Stimulated activated CD4-positive, alpha-beta T cell treated with anti-CD3 and anti-CD28 coated beads, Interleukin-15, amount 100 ng/mL, for 48 hours (primary cell): ENCODE measurements around the gene AVEN.
"Not testable (repeated sequence)": the region's sequence is repeated elsewhere in the genome, so short reads cannot be mapped to it uniquely, and the experiment has no call there.

Experiments used
- DNase-seq, 2 donors: peaks; one replicate each; pipeline ENCODE4 v3.0.0-alpha.2; 2020; ENCODE audit warnings: low read depth in 2 of 2

Gene AVEN, protein sequence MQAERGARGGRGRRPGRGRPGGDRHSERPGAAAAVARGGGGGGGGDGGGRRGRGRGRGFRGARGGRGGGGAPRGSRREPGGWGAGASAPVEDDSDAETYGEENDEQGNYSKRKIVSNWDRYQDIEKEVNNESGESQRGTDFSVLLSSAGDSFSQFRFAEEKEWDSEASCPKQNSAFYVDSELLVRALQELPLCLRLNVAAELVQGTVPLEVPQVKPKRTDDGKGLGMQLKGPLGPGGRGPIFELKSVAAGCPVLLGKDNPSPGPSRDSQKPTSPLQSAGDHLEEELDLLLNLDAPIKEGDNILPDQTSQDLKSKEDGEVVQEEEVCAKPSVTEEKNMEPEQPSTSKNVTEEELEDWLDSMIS

DNA sequence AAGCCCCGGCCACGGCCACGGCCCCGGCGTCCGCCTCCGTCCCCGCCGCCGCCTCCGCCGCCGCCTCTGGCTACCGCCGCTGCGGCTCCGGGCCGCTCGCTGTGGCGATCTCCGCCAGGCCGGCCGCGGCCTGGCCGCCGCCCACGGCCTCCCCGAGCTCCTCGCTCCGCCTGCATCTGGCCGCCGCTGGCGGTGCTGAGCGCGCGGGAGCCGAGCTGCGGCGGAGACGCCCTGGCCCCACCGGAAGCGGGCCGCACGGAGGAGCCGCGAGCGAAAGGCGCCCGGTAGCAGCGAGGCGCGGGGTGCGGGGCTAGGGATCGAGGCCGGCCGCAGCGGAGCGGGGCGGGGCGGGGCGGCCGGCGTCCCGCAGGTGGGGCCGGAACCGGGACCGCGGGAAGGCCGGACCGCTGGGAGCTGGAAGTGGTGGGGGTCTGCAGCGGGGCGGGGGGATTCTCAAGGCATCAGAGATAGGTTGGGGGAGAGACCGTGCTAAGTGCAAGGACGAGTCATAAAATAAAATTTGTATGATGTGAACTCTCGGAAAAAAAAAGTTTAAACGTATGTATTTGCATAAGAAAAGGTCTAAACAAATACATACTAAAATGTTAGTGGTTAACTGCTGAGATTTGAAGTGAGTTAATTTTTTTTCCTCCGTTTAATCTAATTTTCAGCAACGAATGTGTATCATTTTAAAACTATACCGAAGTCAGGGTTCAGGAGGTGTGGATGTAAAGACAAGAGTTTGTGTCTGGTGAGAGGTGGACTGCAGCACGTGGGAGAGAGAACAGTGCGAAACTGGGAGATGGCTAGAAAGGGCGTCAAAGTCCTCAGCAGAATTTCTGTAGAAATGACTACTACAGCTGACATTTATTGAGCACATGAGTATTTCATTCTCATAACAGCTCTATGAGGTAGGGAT, at the start of gene AVEN:
Gene AVEN, minus strand, starts transcription at position 334 of the 919 bp plus-strand sequence. Its CDS starts 158 bp downstream, at position 176.
- peak; percentile 52 to 60 for DNase-seq

DNA sequence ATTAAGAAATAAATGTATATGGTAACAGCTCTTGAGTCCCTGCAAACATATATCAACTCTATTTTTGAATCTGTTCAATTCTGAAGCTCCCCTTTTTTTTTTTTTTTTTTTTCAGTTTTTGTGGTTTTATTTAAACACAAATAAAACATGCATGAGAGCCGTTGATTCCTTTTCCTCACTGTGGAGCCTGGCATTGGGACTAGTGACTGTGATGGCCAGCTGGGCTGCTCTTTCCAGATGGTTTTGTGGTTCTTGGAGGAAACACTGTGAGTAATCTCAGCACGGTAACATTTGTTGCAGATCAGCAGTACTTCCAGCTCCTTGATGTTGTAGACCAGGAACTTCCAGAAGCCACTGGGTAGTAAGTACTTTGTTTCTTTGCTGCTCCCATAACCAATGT, 46.7 kb upstream of the AVEN start:
- DNase-seq = no peak

DNA sequence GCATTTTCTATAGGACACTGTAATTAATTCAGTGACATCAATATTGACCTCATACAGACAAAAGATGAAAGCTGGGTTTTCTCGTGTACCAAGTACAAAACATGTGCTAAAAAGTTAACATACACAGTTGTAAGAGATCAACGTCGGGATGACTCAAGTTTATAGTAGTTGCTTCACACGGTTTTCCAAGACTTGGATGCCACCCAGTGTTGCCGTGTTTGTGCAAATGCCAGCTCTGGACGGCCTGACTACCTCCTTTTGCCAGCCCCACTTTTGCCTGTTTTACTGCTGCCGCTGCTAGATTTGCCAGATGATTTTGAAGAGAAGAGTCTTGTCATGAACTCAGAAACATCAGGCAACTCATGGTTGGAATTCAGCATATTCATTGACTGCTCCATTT, 45.1 kb upstream of the AVEN start:
- no peak for DNase-seq

DNA sequence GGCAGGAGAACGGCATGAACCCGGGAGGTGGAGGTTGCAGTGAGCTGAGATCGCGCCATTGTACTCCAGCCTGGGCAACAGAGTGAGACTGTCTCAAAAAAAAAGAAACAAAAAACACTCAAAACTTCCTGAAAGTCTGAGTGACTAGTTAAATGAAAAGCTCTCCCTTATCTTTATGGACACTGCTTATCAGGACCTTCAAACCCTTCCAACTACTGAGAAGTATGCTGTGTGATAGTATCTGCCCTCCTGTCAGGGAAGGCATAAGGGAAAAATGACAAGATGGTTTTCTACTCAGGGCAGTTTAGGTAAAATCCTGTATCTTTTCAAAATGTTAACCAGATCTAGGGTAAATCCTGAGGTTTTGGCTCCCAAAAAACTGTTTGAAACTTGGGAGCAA, 40.9 kb upstream of the AVEN start:
- no peak for DNase-seq

DNA sequence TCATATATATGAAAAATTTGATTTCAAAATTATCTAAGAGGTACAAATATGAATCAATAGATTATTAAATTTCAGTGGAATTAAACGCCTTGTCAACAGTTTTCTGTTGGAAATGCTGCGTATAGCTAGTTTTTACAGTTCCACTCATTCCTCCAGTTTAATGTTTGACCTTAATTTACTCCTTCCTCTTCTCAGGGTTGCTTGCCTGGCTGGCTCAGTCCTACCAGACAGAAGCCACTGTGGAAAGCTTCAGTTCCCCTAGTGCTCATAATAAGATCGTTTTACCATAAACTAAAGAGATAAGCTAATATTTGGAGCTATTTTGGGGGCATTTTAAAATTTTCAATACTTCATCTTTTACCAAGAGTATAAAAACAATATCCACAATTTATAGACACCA, 39.9 kb upstream of the AVEN start:
- DNase-seq = no peak

DNA sequence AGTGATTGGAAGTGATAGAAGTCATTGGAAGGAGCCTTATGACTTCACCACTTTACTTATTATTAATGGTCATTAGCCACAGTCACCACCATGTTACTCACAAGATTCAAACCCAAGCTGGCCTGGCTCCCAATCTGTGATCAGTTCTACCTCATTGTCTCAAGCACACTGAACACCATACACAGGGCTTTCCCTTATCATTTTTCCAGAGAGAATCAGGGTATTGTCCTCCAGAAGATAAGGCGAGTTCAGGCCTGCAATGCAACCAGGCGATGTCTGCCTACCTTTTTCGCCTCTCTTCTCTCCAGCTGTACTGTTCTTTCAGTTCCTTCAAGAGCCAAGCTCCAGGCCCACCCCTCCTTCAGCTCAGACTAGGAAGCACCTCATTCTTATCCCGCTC, 37.8 kb upstream of the AVEN start:
- DNase-seq = no peak

DNA sequence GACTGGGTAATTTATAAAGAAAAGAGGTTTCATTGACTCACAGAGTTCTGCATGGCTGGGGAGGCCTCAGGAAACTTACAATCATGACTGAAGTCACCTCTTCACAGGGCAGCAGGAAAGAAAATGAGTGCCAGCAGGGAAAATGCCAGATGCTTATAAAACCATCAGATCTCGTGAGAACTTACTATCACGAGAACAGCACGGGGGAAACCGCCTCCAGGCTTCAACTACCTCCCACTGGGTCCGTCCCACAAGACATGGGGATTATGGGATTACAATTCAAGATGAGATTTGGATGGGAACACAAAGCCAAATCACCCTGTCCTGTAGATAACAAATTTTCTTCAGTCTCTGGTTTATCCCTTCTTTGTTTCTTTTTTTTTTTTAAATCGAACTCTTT, 31.0 kb upstream of the AVEN start:
- DNase-seq = no peak

DNA sequence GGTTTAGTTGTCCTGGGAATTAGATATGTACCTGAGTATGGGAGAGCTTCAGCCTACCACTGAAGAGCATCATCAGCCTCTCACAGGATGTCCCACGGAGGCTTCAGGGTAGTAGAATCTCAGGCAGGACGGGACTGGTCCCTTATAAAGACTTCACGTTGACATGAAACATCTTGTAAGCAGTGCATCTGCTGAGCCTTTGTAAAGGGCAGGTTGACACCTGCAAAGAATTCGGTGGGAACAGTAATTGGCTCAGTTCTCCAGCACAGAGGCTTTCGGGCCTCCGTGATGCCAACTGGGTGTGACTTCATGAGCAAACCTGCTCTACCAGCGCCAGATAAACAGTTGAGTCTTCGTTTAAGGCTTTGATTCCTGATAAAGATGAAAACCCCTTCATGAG, 26.9 kb upstream of the AVEN start:
- DNase-seq = no peak

DNA sequence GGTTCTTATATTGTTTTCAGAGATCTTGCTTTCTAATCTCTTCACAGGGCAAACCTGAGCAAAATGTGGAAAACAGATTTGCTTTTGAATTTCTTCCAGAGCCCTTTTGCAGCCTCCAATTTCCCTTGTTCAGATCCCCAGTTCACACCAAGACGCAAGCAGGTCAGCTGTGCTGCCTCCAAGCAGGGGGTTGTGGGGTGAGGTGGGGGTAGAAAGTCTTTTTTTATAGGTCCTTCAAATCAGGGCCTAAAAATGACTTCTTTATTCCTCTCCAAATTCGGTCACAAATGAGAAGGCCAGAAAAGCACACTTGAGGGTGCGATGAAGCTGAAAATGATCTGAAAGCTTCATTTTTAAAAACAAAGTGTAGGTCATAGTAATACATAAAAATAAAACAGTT, 26.3 kb upstream of the AVEN start:
- DNase-seq = no peak

DNA sequence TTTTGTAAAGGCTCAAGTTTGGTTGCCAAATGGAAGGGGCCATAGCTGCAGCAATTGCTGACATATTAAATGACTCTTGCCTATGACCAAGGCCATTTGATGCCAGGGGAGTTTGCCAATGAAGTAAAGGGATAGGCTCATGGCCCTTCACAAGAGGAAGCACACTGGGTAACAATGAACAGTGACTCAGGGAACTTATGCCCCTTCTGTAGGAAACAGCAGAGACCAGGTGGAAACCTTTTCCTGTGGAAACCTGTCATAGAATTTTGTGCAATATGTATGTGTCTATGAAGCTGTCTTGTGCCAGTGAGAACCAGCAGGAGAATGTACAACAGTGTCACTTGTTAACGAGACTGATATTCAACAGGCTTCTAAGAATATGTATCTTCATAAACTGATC, 25.4 kb upstream of the AVEN start:
- DNase-seq = no peak

DNA sequence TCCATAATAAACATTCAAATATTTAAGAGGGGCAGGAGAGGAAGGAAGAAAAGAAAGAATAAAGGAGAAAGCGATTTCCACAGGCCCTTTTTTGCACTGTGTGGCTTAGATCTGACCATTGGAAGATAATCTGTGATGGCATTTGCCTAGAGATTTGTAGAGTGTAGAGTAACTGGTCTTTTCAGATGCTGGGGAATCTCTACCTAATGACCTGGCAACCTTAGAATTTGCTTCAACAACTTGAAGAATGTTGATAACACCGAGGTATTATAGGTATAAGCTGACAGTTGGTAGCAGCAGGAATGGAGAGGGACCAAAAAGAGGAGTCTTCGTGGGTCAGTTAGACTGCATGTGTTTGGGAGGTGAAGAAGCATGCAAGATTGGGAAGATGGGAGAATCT, 20.9 kb upstream of the AVEN start:
- no peak for DNase-seq

DNA sequence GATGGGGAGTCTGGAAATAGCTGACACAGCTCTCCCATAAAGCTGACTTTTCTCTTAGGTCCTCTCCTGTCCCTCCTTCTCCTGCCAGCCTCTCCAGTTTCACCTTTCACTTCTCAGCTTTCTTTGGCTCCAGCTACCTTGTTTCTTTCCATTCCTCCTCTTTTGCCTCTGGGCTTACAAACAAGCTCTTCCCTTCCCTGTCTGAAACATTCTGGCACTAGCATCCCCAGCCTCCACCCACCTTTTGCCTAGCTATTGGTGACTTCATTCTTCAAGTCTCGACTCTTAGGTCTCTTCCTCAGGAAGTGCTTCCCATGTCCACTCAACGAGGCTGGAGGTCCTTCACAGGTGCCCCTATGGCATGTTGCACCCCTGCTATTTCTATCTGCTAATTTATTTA, 20.5 kb upstream of the AVEN start:
- no peak for DNase-seq

DNA sequence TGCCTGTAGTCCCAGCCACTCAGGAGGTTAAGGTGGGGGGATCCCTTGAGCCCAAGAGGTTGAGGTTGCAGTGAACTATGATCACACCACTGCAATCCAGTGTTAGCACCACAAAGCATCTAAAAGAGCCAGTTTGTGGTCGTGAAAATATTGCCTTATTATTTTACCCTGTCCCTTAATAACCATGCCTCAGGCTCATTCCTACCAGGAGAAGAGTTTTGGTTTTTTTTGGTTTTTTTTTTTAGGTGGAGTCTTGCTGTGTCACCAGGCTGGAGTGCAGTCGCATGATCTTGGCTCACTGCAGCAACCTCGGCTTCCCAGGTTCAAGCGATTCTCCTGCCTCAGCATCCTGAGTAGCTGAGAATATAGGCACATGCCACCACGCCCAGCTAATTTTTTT, 17.9 kb upstream of the AVEN start:
- no peak for DNase-seq

DNA sequence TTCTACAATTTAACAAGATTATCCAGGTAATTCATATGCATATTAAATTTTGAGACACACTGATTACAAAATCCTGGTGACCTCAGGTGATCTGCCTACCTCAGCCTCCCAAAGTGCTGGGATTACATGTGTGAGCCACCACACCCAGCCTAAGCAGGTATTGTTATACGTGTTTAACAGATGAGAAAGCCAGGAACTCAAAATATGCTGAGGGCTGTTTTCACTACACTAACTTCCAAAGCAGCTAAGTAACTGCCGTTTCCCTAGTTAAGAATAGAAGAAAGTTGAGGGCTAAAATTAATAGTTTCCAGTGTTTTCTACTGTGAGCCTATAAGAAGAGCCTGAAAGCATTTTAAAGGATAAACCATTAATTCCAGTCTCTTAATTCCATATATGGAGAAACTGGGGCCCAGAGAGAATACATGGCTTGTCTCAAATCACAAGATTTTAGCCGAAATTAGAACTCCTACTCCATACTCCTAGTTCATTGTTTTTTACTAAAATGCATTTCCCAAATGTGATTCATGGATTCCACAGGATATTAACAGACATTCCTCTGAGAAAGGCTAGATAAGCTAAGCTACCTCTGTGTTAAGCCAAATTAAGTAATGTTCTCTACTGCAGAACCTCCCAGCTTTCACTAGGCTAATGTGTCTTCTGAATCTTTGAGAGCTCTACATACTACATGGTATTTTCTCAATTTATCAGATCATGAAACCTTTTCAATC, 17.0 kb upstream of the AVEN start:
- DNase-seq = no peak

DNA sequence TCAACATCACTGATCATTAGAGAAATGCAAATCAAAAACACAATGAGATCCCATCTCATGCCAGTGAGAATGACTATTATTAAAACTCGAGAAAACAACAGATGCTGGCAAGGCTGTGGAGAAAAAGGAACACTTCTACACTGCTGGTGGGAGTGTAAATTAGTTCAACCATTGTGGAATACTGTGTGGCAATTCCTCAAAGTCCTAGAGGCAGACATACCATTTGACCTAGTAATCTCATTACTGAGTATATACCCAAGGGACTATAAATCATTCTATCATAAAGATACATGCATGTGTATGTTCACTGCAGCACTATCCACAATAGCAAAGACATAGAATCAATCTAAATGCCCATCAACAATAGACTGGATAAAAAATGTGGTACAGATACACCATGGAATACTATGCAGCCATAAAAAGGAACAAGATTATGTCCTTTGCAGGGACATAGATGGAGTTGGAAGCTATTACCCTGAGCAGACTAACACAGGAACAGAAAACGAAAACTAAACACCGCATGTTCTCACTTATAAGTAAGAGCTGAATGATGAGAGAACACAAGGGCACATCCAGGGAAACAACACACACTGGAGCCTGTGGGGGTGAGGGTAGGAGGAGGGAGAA, 15.2 kb upstream of the AVEN start:
- no peak for DNase-seq

DNA sequence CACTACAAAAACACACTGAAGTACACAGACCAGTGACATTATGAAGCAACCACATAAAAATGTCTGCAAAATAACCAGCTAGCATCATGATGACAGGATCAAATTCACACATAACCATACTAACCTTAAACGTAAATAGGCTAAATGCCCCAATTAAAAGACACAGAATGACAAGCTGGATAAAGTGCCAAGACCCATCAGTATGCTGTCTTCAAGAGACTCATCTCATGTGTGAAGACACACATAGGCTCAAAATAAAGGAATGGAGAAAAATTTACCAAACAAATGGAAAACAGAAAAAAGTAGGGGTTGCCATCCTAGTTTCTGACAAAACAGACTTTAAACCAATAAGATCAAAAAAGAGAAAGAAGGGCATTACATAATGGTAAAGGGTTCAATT, 11.4 kb upstream of the AVEN start:
- DNase-seq = not testable (repeated sequence)

DNA sequence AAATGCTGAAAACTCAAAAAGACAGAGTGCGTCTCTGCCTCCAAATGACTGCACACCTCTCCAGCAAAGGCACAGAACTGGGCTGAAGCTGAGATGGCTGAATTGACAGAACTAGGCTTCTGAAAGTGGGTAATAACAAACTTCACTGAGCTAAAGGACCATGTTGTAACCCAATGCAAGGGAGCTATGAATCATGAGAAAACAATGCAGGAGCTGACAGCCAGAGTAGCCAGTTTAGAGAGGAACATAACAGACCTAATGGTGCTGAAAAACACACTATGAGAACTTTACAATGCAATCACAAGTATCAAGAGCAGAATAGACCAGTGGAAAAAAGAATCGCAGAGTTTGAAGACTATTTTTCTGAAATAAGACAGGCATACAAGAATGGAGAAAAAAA, 10.1 kb upstream of the AVEN start:
- DNase-seq = no peak

DNA sequence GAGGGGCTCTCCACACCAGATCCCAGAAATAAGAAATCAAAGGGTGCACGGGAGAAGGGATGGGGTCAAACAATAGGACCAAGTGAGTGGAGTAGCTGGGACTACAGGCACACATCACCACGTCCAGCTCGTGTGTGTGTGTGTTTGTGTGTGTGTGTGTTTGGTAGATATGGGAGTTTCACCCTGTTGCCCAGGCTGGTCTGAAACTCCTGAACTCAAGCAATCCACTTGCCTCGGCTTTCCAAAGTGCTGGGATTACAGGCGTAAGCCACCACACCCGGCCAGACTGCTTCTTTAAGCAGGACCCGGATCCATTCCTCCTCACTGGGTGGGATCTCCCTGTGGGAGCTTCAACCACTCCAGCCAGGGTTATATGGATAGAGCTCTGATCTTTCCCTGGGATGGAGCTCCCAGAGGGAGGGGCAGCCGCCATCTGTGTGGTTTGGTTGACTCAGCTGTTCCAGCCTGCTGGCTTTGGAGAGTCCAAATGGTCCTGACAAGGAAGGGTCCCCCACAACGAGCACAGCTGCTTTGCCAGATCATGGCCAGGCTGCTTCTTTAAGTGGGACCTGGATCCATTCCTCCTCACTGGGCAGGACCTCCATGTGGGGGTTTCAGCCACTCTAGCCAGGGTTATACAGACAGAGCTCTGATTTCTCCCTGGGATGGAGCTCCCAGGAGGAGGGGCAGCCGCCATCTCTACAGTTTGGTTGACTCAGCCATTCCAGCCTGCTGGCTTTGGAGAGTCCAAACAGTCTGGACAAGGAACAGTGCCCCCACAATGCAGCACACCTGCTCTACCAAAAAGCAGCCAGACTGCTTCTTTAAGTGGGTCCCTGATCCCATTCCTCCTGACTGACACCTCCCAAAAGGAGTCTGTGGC, 9.1 kb upstream of the AVEN start:
- no peak for DNase-seq

DNA sequence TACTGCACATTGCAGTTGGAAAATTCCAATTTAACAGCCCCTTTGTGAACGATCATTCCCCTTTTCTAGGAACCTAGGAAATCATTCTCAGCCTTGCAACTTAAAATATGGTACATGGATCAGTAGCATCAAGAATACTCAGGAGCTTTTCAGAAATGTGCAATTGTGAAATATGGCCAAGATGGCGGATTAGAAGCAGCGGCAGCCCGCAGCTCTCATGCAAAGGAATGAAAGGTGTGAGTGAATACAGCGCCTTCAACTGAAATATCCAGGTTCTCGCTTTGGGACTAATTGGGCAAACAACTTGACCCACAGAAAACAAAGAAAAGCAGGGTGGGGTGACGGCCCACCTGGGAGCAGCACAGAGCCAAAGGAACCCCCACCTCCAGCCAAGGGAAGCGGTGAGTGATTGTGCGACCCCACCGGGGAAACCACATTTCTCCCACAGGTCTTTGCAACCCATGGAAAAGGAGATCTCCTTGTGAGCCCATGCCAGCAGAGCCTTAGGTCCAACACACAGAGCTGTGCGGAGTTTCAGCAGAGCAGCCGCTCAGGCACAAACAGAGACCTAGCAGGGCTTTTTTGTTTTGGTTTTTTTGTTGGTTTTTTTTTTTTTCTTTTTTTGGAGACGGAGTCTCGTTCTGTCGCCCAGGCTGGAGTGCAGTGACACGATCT, 7.6 kb upstream of the AVEN start:
- DNase-seq = no peak

DNA sequence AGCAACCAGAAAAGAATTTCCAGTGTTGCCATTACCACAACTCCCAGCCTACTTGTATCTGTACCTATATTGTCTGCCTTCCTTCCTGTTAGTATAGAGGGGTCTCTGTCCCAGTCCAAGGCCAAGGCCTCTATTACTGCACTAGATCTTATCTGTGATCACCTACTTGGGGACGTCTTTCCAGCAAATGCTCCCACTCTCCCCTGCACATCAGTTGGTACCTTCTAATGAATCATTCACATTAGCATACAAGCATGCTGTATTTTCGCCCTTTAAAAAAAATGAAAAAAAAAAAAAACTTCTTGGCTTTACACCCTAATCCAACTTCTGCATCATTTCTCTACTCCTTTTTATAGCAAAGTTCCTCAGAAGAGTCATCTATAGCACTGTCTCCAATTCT, 4.8 kb upstream of the AVEN start:
- no peak for DNase-seq
